ENCODE data around the gene EIF5AL1. TPM values are rescaled to one million over a fixed set of nuclear protein-coding genes. Genes with fewer than 3 reads are reported as not detected.
A peak's percentile ranks its signal among the peaks of the same experiment; 100 is the strongest.

EIF5AL1 gene
- total and polyA plus RNA-seq, 3 experiments from 2014 or later = 0.16 to 2.9 (median 2.6) TPM

GRCh38 chr10:79562135-79562756, 49.9 kb downstream of the EIF5AL1 start:
- Histone ChIP-seq H3K4me1 (ENCODE audit: insufficient read depth, low read length) (no peaks in the 10 kb centered on the region), H3K27ac (ENCODE audit: low read depth, low read length) (no peak overlapping the region), H3K9me3 (ENCODE audit: low read length) (no peaks in the 10 kb centered on the region), H3K36me3 (ENCODE audit: insufficient read depth, low read length) (no peaks in the 10 kb centered on the region), H3K27me3 (ENCODE audit: insufficient read depth, low read length, poor library complexity, severe bottlenecking) (no peaks in the 10 kb centered on the region), H3K4me3 (ENCODE audit: low read length) (no peak overlapping the region)
- Mint-ChIP-seq H3K27ac (no peak overlapping the region), H3K9me3 (no peaks in the 10 kb centered on the region), H3K4me1 (peaks cover 5 to 8% (median 6%) of the 10 kb centered on the region in 3 donors), H3K4me3 (no peak overlapping the region), H3K36me3 (no peaks in the 10 kb centered on the region), H3K27me3 (peaks cover 8 to 16% of the 10 kb centered on the region in 2 donors)
- ChIA-PET CTCF (interaction anchor here (1.0 kb wide), 1 partner anchor 485 kb away, joined by 3 read pairs; no protein-coding TSS in a partner anchor), POLR2A (no interaction called here)
- peak; percentile 31 to 69 (median 42) for DNase-seq

DNA sequence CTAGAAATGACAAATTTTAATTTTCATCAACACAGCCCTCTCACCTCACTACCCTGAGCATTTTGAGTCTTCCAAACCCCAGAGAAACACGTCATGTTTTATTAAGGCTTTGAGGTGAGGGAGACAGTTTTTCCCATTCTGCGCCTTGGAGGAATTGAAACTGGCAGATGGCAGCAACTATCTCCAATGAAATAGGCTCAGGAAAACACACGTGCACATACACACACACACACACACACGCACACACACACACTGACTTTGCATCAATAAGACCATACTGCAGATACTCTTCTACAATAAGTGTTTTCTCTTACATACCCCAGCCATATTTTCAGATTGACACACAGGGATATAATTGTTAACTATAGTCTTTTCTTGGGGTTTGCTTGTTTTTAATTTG, 51.1 kb downstream of the EIF5AL1 start:
- no peak for DNase-seq
- ChIA-PET POLR2A (no interaction called here), CTCF (no interaction called here)
- Histone ChIP-seq H3K36me3 (ENCODE audit: insufficient read depth, low read length) (no peaks in the 10 kb centered on the region), H3K4me3 (ENCODE audit: low read length) (no peak overlapping the region), H3K27me3 (ENCODE audit: insufficient read depth, low read length, poor library complexity, severe bottlenecking) (no peaks in the 10 kb centered on the region), H3K27ac (ENCODE audit: low read depth, low read length) (no peak overlapping the region), H3K4me1 (ENCODE audit: insufficient read depth, low read length) (no peaks in the 10 kb centered on the region), H3K9me3 (ENCODE audit: low read length) (no peaks in the 10 kb centered on the region)
- Mint-ChIP-seq H3K4me1 (peaks cover 5 to 8% (median 6%) of the 10 kb centered on the region in 3 donors), H3K27me3 (peaks cover 12 to 24% of the 10 kb centered on the region in 2 donors), H3K4me3 (no peak overlapping the region), H3K27ac (no peak overlapping the region), H3K9me3 (no peaks in the 10 kb centered on the region), H3K36me3 (no peaks in the 10 kb centered on the region)

Other genes with a start within 250 kb of the EIF5AL1 start
- gene PPIF, start 165.1 kb upstream of the EIF5AL1 start, total RNA-seq = 100 to 1,000 TPM; 173 to 181 TPM
- gene PPIF, start 165.1 kb upstream of the EIF5AL1 start, polyA plus RNA-seq = 13.7 TPM
- under 1 TPM; 0.83 to 1.00 TPM for gene ZCCHC24, start 66.9 kb upstream of the EIF5AL1 start, total RNA-seq
- 1.4 TPM for gene ZCCHC24, start 66.9 kb upstream of the EIF5AL1 start, polyA plus RNA-seq
- gene SFTPA2, start 47.9 kb downstream of the EIF5AL1 start, total RNA-seq = not detected
- not detected for gene SFTPA2, start 47.9 kb downstream of the EIF5AL1 start, polyA plus RNA-seq
- not detected for gene SFTPA1, start 98.4 kb downstream of the EIF5AL1 start, total RNA-seq
- gene SFTPA1, start 98.4 kb downstream of the EIF5AL1 start, polyA plus RNA-seq = not detected
- gene NUTM2B, start 190.7 kb downstream of the EIF5AL1 start, total RNA-seq = 1 to 10 TPM in 1 of 2 experiments, under 1 TPM in 1; 0.50 to 1.1 TPM
- not detected for gene NUTM2B, start 190.7 kb downstream of the EIF5AL1 start, polyA plus RNA-seq

All from CD8-positive, alpha-beta memory T cell (primary cell).